ENCODE measurements around the gene RAPH1.
"Not testable (repeated sequence)": the region's sequence is repeated elsewhere in the genome, so short reads cannot be mapped to it uniquely, and the experiment has no call there.

Gene RAPH1

DNA sequence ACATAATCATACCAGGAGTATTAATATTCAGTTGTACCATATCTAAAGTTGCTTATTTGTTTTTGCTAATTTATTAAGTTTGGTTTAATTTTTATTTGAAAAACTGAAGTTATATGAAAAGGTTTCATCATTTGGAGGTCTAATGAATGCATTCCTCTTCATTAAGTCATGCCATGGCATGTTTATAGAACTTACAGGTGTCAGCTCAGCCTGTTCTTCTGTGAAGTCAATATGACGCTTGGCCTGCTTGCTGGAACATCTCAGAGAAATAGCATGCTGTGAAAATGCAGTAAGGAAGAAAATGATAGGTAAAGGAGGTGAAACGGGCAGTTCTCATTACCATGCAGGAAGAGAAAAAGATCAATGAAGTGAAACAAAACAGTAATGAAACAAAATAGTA lies 58.2 kb downstream of the RAPH1 start:
- no peak for DNase-seq

DNA sequence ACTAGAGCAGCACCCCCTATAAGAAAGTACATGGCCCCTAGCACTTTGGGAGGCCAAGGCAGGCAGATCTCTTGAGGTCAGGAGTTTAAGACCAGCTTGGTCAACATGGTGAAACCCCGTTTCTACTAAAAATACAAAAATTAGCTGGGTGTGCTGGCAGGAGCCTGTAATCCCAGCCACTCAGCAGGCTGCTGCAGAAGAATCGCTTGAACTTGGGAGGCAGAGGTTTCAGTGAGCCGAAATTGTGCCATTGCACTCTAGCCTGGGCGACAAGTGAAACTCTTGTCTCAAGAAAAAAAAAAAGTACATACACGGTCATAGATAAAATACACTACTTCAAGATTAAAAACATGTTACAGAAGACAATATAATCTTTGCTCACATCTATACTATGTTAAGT lies 63.8 kb downstream of the RAPH1 start:
- no peak for DNase-seq

DNA sequence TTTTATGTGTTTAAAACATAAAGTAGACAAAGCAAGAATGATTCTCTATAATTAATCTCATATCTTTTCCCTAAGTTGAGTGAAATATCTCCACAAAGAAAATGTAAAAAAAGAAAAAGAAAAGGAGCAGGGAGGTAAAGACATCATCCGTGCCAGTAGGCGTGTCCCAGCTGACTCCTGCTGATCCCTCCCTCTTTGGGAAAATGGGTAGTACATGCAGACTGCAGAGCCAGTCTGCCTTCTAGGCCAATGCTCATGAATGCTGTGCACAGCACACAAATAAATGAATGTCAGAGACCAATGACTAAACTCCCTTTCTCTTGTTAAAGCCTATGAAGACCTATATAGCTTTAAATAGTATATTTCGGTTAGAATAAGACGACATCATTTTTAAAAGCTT lies 64.7 kb downstream of the RAPH1 start:
- DNase-seq: no peak

DNA sequence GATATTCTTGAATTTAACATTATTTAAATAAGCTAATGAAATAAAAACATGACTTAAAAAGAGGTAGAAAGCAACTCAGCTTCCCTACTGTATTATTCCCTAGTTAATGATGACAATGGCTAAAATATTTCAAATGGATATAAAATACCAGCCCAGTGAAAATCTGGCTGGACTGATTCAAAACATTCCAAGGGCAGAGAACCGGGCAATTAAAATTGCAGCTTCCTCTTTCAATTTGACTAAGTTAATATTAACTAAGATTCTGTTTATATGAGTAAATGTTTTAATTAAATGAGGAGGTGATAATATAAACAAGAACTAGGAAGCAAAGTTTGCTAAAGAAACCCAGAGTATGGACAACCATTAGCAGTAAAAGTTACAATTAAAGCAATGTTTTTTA lies 65.6 kb downstream of the RAPH1 start:
- DNase-seq: no peak

DNA sequence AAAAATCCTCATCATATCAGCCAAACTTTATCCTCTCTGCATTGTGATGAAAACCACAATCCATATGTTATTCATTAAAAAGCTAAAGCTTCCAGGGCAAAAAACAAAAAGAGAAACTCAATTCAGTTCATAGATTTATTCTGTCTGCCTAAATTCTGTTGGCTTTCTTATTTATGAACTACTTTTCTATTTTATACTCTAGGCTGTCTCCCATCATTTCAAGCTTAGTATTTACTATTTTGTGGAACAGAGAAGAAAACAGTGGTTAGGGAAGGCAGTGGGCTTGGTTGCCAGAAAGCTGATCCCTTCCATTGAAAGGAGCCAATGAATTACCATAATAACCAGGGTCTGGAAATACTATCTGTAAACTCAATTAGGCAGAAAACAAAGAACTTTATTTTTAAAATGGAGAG lies 71.8 kb downstream of the RAPH1 start:
- DNase-seq: no peak

DNA sequence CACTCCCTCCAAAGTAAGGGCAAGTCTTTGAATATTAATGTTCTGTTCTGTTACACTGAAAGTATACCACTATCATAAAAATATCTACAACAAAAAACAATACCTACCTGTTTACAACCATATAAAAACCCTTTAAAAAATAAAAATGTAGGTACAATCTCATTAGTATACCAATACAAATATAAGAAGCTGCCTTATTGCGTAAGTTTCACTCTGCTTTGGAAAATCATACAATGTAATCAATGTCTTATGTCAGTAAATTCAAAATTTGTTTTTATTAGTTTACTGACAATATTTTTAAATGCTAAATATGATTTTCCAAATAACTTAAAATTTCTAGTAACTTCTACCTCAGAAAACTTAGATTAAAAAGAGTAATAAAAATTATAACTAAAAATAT lies 72.8 kb downstream of the RAPH1 start:
- no peak for DNase-seq

DNA sequence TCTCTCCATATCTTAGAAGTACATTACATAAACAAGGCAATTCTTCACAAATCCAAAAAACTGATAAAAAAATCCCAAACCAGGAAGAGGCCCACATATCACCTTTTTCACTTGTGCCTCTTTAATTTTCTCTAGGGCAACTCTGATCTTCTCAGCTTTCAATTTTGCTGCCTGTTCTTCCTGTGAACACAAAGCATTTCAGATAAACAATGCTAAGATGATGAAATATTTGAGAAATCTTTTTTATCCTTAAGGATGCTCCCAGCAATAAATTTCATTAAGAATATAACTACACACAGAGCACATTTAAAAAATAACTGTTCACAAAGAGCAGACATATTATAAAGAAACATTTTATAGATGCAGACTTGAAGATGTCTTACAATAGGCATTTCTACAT lies 73.4 kb downstream of the RAPH1 start:
- DNase-seq: no peak

DNA sequence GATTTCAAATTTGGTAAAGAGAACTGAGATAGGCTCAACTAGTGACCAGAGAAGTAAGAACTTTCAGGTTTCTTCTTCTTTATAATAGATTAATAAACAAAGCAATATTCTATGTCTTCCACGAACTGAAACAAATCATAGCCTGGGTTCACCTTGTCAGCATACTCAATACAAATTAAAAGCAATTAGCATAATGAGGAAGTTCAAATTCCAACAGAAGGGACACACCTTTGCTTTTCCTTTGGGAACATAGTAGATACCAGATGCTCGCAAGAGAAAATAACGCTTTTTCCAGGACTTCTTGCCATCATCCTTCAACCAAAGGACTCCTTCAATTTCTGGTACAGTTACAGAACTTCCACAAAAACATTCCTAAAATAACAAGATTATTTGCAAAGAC lies 79.9 kb downstream of the RAPH1 start:
- no peak for DNase-seq

DNA sequence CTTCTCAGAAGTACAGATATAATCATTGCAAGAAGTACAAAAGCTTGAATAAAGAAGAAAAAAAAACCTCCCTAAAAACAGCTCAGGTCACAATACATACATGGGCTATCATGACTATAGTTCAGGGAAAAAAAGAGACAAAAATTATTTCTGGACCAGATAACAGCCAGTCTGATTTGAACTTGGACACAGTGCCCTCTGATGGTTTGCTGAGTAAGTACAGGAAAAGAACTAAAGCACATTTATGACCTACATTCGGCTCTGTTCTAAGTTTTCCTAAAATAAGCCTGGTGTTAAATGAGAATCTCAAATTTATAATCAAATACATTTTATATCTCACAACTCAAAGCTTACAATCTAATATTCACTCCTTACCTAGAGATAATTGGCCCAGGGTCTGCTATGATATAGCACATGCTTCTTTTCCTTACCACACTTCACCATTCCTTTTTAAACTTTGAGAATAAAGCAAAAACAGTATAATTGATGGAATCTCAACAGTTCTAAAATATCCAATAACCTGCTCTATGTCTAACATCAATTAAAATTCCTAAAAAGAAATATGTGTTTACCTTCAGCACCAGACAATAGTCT lies 81.1 kb downstream of the RAPH1 start:
- DNase-seq: no peak

DNA sequence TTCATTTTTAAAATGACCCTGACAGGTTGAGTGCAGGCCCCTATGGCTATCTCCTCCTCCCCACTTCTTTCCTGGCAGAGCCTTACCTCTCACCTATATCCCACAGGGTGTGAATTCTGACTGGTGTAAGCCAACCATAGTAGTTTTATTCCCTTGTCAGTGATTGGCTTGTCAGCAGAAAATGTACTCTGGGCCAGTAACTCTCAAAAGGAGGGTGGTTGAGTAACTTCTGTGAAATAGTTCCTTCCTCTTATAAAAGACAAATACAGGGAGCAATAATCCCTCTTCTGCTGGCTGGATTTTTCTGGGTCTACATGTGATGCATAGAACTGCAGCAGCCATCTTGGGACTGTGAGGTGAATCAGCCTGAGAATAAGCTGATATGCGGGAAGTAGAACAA lies 83.4 kb downstream of the RAPH1 start:
- DNase-seq: no peak

DNA sequence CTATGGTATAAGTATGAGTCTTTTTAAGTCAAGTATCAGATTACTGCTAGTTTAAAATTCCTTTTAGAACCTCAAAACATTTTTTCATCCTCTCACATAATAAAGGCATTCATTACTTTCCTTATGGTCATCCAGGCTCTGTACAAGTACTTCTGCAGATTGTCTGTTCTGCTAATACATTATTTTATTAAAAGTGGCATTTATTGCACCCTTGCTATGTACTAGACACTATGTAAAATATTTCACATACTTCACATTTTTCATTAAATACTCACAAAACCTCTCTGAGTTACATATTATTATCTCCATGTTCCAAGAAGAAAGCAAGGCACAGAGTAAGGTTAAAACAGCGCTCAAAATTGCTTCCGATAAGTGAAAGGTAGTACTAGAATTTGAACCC lies 84.1 kb downstream of the RAPH1 start:
- no peak for DNase-seq

DNA sequence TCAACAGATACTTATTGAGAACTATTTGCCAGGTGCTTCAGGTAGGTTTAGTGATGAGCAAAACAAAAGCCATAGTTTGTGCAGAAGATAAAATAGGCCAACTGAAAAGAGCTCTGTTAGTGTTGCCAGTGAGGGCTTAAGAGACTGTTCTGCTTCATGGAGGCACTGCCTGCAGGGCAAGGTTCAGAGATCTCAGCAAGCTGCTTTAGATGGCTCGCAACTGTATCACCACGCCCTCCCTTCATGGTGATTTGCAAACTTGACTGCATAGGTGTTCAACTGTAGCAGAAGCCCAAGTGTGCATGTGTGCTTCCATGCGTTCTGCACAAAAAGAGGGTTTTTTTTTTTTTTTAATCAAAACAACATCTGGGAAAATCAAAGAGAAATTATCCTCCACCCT lies 84.5 kb downstream of the RAPH1 start:
- no peak for DNase-seq

DNA sequence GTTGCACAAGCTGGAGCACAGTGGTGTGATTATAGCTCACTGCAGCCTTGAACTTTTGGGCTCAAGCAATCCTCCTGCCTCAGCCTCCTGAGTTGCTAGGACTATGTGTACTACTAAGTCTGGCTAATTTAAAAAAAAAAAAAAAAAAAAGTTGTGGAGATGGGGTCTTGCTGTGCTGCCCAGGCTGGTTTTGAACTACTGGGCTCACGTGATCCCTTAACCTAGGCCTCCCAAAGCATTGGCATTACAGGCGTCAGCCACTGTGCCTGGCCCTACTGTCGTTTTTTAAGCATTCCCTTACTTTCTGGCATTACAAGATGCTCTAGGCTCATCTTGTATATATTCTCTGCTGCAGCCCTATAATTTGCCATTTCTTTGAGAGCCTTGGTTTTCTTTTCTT lies 88.3 kb downstream of the RAPH1 start:
- no peak for DNase-seq

DNA sequence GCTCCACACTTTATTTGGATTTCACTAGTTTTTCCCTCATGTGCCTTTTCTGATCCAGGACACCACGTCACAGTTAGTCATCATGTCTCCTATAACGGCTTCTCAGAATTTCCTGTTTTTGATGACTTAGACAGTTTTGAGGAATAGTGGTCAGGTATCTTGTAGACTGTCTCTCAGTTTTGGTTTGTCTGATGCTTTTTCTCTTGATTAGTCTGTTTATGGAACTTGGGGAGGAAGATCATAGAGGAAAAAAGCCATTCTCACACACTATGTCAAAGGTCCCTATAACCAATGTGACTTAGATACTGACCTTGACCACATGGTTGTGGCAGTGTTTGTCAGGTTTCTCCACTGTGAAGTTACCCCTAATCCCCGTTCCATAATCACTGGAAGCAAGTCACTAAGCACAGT lies 89.0 kb downstream of the RAPH1 start:
- no peak for DNase-seq

DNA sequence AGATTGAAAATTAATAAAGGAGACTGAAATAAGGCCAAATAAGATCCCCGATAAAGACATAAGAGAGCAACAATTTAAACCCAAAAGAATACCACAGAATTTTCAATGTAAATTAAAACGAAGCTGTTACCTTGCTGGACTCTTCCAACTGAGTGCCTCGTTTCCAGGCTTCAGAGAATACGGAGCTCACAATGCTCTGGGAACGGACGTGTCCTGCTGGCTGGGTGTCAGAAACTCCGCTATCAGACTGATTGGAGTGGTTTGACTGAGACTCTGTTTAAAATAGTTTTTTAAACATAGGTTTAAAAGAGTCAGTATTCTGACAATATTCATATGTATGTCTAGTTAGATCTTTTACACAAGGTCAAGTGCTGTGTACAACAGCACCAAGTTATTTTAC lies 90.4 kb downstream of the RAPH1 start:
- DNase-seq: no peak

DNA sequence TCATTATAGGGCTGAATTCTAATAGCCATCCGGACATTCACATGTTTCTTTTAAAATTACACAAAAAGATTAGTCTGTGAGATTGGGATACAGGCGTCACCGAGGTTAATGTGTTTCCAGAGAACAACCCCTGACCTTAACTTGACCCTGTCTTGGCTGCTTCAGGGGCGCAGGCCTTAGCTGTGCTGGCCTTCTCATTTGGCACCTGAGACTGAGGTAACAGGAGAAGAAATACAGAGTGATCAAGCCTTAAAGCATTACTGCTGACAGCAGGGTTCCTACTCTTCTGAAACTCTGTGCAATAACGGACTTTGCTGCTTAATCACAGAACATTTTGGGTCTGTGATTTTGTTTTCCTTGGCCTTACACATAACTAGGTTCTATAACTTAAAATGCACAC lies 92.6 kb downstream of the RAPH1 start:
- no peak for DNase-seq

DNA sequence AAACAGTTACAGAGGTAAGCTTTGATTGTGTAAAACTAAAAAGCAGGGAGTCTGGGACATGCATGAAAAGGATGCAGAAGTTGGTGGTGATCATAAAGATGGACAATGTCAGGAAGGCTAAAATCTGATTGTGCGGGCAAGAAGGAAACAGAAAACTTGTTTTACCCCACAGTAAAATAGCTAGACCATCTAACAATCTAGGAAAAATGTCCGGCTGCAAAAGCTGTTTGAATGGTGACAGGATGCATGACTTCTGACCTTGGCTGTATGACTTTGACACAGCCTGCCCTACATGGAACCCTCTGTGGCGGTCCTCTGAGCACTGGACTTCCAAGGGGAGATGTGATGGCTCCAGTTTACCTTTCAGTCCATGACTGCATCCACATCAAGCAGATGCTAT lies 93.6 kb downstream of the RAPH1 start:
- no peak for DNase-seq

DNA sequence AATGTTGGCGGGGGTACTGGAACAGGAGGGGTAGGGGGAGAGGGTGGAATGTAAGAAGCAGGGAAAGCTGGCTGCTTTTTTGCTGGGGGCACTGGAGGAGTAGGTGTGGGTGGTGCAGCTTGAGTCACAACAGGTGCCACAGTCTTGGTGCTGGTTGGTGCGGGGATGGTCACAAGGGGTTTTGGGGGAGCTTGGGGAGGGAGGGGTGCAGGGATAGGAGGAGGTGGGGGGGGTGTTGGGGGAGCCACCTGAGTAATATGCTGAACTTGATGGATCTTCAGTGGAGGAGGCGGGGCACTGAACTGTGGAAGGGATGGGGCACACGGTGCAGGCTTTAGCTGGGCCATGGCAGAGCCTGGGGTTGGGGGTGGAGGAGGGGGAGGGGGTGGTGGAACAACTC lies 94.4 kb downstream of the RAPH1 start:
- DNase-seq: no peak

DNA sequence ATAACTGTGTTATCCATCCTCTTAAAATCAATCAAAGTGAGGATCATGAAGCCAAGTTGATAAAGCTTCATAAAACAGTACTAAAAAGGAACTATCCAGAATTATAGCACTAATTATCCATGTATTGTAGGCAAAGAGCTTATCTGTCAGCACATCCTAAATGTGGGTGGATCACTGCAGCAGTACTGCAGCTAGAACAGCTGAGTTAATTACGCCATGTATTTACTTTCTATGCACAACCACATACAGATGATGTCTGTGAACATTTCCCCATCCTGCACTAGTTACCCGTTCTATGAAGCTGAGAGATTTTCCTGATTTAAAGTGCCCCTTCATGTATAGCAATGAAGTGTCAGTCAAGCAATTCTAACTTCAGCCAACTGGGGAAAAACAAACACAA lies 96.6 kb downstream of the RAPH1 start:
- no peak for DNase-seq

DNA sequence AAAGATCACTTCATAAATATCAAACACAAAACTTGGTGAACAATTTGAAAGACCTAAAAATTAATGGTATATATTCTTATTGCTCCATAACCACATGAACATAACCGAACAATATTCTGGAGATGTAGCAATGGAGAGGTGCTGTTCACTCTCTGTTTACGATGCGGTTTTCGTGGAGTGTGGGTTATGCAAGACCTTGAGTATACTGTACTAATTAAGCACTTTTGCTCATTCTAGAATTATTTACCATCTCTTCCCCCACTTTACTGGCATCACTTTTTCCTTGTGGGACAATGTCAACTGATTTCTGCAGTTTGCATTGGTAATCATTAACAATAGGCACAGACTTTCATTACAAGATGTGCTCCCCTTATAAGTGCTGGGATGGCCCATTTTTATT lies 97.6 kb downstream of the RAPH1 start:
- no peak for DNase-seq

DNA sequence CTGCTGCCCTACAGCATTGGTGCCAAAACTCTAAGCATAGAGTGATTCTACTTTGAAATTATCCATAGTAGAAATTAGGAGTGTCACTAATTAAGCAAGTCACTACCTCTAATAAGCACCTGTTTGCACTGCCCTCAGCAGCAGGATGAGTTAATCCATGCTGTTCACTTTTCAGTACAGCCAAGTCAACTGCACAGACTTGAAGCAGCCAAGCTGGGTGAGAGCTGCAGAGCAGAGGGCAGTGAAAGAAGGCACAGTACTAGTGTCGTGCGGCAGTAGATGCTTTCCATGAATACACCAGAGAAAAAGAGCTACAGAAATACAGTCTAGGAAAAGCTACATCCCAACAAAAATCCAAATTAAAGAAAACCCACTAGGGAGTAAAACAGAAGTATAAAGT lies 98.6 kb downstream of the RAPH1 start:
- no peak for DNase-seq

DNA sequence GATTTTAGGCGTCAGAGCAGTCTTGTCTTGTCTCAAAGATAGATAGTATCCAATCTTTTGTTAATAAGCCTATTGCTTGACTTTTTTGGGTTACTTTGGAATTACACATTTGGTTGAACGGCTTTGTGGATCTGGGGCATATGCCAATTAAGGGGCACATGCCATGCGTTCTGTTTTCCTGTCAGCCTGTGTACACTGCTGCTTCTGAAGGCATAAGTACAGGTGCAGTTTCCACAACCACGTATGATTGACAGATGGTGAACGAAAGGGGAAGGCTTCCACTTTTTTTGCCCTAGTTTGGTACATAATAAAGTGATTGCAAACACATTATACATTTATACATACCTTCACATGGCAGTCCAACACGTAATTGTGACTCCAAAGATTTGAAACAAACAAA lies 102.3 kb downstream of the RAPH1 start:
- DNase-seq: no peak

DNA sequence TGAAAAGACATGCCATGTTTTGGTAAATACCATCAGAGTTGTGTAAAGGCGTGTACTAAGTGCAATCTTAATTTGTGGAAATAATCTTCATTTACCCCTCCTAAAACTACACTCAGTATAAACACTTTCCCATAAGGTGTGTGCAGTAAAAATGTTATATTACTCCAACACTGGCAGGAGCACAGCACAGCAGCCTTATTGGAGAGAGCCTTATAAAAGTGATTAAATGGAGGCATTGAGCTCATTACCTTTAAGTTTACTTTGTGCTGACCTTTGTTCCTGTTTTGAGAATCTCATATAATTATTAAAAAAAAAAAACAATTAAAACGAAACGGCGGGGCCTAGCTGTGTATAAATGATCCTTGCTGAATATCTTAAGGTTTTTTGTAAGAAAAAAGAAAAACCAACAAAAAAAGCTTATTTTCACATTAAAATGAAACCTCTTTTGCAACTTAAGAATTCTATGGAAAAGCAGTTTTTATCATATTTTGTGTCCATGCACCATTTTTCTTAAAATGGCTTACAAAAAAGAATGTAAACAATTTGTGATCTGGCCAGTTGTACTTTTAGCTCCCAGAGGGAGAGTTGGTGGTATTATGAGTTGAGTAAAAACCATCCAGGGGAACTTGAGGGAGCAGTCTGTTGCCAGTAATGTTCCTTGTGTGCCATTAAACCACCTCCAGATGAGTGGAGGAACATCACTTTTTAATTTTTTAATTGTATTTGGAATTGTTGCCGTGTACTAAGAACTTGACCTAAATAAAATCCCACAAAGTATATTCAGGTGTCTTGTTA lies 103.5 kb downstream of the RAPH1 start:
- no peak for DNase-seq

DNA sequence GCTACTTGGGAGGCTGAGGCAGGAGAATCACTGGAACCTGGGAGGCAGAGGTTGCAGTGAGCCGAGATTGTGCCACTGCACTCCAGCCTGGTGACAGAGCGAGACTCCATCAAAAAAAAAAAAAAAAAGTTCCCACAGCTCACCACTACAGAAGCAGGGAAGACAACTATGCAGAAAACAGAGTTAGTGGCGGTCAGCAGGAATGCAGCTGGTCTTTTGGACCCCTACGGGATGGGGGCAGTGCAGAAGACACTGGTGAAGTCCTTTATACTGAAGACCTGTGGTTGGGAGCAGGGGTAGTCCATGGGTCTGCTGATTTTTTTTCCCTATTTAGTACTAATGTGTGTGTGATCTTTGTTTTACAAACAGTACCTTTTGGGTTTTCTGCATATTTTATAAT lies 105.5 kb downstream of the RAPH1 start:
- not testable (repeated sequence) for DNase-seq

DNA sequence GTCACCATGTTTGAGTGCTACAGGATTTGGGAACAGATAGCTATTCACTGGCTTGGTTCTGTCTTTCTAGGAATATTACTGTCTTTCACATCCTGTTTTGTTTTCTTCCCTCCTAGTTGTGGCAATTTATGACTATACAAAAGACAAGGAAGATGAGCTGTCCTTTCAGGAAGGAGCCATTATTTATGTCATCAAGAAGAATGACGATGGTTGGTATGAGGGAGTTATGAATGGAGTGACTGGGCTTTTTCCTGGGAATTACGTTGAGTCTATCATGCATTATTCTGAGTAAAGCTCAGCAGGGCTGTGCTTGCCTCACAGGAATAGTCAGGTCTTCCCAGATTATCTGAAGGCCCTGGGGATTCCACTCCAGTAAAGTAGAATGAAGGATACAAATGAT lies 108.0 kb downstream of the RAPH1 start:
- DNase-seq: no peak
